IPS-11a (cell line): ENCODE data around the gene VASH1.
A peak's percentile ranks its signal among the peaks of the same experiment; 100 is the strongest.
"Not testable (repeated sequence)": the region's sequence is repeated elsewhere in the genome, so short reads cannot be mapped to it uniquely, and the experiment has no call there.

Experiments used
- H3K4me3 ChIP-seq: one replicate; pipeline ENCODE4 v1.5.1; 2013; ENCODE audit warnings: low read depth, low read length, control low read depth

VASH1 gene

GRCh38 chr14:76761136-76761959, at the start of gene VASH1:
TSS of gene VASH1 (plus strand) at chr14:76761468. CDS start at chr14:76762822, 1,354 bp downstream.
- peak within 1 kb of the TSS; percentile 39 for H3K4me3 ChIP-seq

DNA sequence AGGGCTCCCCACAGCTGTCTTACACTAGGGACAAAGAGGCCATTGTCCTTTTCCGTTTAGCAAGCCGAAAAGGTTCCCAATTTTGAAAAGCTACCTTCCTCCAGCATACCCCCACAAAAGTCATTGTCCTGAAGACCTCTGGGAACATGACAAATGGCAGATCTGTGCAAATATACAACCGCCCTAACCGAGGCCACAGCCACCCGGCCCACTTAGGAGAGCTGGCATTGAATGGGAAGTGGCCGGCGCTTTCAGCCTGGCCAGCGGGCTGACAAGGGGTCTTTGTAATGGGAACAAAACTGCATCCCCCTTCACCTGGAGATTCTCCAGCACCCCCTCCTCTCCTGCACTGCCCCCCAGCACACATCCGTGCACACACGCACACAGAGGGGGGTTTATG, 48.1 kb upstream of the VASH1 start:
- H3K4me3 ChIP-seq, result no peak overlapping the region

DNA sequence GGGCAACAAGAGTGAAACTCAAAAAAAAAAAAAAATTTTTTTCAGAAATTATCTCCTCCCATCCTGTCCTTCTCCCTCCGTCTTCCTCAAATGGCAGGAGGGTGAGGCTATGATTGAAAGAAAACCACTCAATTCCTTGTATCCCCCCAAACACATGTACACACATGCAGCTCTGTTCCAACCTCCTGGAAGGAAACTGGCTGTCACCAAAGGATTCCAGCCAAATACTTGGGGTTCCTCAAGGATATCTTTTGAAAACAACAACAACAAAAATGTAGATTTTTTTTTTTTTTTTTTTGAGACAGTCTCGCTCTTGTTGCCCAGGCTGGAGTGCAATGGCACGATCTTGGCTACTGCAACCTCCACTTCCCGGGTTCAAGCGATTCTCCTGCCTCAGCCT, 46.8 kb upstream of the VASH1 start:
- H3K4me3 ChIP-seq, result no peak overlapping the region

DNA sequence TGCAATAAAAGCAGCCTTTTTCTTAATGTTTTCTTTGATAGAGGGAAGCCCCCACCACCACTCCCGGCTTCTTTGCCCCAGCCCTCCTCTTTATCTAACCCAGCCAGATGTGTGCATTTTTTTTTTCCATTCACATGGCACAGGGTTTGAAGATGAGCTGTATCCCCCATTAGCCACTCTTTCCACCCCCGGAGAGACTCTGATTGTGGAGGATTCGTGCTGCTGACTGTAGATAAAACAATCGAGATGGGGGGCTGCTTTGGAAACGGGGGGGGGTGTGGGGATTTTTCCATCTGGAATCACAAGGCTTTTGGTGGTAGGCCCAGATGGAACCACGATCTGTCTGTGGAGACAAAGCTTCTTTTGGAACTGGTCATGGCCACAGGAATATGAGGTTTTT, 46.2 kb upstream of the VASH1 start:
- H3K4me3 ChIP-seq, result no peak overlapping the region

DNA sequence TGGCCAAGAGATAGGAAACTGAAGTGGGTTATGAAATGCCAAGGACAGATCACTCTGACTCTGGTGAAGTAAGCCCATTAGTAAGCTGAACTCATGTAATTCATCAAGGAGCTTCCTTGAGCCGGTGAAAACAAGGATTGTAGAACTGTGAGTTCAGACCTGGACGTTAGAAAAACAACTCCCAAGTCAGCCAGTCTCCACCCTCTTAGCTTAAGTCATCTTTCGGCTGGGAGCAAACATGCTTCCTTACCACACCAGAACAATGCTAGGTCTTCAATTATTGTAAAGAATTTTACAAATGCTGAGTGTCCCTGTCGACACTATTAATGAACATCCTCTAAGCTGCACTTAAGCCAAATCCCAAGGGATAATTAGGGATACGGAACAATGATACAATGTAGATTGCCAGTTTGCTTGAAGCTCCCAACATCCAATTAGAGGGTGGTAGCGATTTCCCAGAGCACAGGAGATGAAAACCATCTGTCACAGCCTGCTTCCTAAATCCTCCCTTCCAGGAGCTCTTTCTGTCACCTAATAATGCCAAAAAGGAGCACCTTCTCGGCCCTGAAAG, 45.7 kb upstream of the VASH1 start:
- no peak overlapping the region for H3K4me3 ChIP-seq

DNA sequence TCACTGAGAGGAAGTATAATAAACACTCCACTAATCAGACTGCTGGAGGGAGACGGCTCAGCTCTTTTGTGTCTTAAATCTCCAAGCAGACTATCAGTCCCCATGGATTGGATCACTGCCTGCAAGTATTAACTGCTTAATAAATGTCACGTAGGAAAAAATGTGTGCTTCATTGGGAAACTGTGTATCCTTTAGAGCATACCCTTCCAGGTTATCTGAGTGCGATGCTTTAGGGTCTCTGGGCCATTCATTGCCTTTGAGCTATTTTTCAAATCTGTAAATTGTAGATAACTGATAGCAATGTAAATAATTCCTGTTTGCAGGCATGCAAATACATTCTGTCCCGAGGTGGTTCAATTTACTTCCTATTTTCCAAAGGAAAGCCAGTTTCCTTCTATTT, 45.0 kb upstream of the VASH1 start:
- no peak overlapping the region for H3K4me3 ChIP-seq

- no peak overlapping the region for H3K4me3 ChIP-seq
Measured at GRCh38 chr14:76717508-76718290, 43.6 kb upstream of the VASH1 start.

DNA sequence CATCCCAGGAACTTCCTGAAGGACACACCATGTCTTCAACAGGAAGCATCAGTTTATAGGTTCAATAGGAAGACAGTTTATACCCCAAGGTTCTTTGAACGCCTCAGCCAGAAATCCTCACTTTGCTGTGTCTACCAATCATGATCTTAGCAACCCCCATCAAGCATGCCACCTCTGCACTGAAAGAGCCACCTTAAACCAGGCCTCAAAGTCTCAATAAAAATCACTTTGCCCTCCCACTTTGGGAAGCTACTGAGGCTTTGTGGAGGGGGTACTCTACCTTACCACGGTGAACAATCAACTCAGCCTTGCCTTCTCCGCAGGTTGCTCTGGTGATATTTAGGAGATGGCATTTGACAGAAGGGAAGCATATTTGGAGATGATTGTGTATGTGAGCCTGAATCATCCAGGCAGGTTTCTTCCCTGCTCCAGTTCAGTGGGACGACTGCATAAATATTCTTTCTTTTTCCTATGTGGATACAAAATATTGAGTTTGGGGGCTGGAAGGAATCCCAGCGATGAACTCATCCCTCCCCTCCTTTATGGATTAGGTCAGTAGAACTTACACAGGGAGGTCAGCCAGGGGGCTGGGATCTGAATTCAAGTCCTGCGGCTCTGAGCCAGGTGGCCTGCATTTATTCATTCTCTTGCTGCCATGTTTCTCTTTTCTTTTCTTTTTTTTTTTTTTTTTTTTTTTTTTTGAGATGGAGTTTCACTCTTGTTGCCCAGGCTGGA, 42.8 kb upstream of the VASH1 start:
- H3K4me3 ChIP-seq, result no peak overlapping the region

DNA sequence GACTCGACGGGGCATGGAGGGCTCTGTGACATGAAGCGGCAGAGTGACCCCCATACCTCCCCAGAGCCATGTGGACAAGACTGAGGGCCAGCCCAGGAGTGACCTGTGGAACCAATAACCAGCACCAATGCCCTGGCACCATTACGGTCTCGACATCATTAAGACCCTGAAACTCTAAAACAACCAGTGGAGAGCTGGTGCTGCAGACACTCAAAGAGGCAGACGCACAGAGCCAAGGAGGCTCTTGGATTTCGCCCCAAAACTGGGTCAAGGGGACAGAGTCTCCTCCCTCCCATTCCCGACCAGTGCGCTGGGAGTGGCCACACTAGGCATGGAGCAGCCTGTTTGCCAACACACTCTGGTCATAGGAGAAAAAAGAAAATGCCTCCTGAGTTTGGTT, 41.6 kb upstream of the VASH1 start:
- H3K4me3 ChIP-seq, result no peak overlapping the region

- no peak overlapping the region for H3K4me3 ChIP-seq
Measured at GRCh38 chr14:76720382-76720813, 40.9 kb upstream of the VASH1 start.

GRCh38 chr14:76721506-76721905, 39.8 kb upstream of the VASH1 start:
- H3K4me3 ChIP-seq, result not testable (repeated sequence)

DNA sequence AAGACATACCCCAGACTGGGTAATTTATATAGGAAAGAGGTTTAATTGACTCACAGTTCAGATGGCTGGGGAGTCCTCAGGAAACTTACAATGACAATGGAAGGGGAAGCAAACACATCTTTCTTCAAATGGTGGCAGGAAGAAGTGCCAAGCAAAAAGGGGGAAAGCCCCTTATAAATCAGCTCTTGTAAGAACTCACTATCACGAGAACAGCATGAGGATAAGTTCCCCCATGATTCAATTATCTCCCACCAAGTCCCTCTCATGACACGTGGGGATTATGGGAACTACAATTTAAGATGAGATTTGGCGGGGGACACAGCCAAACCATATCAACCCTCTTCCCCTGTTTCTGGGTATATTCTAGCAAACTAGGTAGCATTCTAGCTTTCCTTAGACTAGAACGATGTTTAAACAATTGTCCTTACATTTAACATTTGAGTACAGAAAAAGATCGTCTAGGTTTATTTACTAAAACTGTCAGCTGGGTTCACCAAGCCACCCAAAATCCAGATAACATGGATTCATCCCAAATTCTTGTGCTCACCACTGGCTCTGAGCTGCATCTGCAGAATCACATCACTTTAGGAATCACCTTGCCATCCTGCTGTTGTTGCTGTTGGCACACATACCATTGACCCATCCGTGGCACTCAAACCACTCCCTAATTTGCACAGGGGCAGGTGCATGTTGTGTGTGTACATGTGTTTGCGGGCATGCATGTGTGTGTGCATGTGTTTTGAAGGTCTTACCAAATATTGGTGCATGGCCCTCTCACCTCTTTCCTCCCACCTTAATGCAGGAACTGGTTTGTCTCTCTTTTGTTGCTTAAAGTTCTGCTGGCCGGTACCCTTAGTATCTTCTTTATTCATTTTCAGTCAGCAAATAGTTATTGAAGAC, 36.4 kb upstream of the VASH1 start:
- no peak overlapping the region for H3K4me3 ChIP-seq

DNA sequence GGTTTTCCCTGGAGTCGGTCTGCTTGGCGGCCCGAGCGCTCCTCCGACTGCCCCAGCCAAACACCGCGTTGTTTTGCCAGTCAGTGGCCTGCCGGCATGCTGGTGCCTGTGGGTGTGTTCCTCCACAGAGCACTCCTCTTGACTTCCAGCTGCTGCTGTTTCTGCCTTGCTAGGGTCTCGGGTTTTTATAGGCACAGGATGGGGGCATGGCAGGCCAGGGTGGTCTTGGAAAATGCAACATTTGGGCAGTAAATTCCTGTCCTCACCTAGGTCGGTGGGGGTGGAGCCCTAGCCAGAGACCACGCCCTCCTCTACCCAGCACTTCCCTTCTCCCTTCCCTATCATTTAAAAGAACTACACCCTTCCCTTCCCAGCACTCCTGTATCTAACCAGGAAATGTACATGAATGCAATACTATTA, 34.7 kb upstream of the VASH1 start:
- H3K4me3 ChIP-seq, result no peak overlapping the region

- no peak overlapping the region for H3K4me3 ChIP-seq
Measured at GRCh38 chr14:76727384-76727783, 33.9 kb upstream of the VASH1 start.

- H3K4me3 ChIP-seq, result no peak overlapping the region
Measured at GRCh38 chr14:76727901-76728300, 33.4 kb upstream of the VASH1 start.

- H3K4me3 ChIP-seq, result no peak overlapping the region
Measured at GRCh38 chr14:76729258-76729657, 32.0 kb upstream of the VASH1 start.

DNA sequence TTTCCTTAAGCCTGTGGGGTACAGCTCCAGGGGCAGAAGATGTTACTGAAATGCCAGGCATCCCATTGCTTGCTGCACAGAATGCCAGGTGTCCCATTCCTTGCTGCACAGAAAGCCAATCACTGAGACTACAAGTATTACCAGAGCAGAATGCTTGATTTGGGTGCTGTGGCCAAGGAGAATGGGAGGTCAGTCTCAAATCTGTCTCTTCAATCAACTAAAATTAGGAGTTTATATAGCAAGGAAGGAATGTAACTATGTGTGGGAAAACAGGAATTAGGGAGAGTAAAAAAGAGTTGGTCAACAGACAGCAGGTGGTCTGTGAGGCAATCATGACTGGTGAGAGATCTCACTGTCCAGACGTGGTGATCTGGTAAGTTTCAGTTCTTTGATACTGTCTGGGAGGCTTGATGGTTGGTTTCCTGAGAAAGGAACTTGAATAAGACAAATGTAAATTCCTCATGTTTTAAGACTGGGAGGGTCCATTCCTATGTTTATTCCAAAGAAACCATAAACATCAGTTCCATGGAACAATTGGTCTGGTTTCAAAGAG, 31.2 kb upstream of the VASH1 start:
- H3K4me3 ChIP-seq, result no peak overlapping the region

- not testable (repeated sequence) for H3K4me3 ChIP-seq
Measured at GRCh38 chr14:76734501-76734900, 26.8 kb upstream of the VASH1 start.

DNA sequence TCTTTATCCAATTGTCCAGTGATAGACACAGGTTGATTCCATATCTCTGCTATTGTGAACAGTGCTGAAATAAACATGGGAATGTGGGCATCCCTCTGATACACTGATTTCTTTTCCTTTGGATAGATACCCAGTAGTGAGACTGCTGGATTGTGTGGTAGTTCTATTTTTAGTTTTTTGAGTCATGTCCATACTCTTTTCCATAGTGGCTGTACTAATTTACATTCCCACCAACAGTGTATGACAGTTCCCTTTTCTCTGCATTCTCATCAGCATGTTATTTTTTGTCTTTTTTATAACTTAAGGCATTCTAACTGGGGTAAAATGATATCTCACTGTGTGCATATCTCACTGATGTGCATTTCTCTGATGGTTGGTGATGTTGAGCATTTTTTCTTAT, 24.8 kb upstream of the VASH1 start:
- H3K4me3 ChIP-seq, result no peak overlapping the region

- H3K4me3 ChIP-seq, result no peak overlapping the region
Measured at GRCh38 chr14:76741074-76741473, 20.2 kb upstream of the VASH1 start.
